HepG2 (cell line): ENCODE data around the gene ELMOD1. TPM values are rescaled to one million over a fixed set of nuclear protein-coding genes. Genes with fewer than 3 reads are reported as not detected.

Source experiments
- BCL3 ChIP-seq: sonication (generic); formaldehyde crosslinking; IDR thresholded peaks from 2 replicates; pipeline ENCODE4 v1.5.1; 2020; ENCODE audit warnings: mild to moderate bottlenecking, missing genetic modification reagents, moderate library complexity
- CBFB ChIP-seq: sonication (generic); formaldehyde crosslinking; IDR thresholded peaks from 2 replicates; pipeline ENCODE4 v1.4.0; 2020; ENCODE audit warnings: missing genetic modification reagents
- CBX2 ChIP-seq, 2 experiments: fragments of 200-600 bp in 1 of 2; sonication (generic); formaldehyde crosslinking in 1 of 2; IDR thresholded peaks; 2 replicates each; pipeline versions ENCODE4 v1.7.0 to v1.8.1; 2018 to 2022; ENCODE audit warnings: low read depth in 2 of 2, low read length in 1 of 2, mild to moderate bottlenecking in 1 of 2, missing genetic modification reagents in 1 of 2
- DMAP1 ChIP-seq: IDR thresholded peaks from 2 replicates; pipeline ENCODE4 v1.6.1; 2016
- FOXK2 ChIP-seq: fragments of 450-650 bp; IDR thresholded peaks from 2 replicates; pipeline ENCODE4 v1.6.1; 2016
- GATA4 ChIP-seq: sonication (generic); IDR thresholded peaks from 2 replicates; pipeline ENCODE4 v1.6.1; 2016; ENCODE audit warnings: antibody characterized with exemption, low read depth, borderline replicate concordance
- HOXA3 ChIP-seq: sonication (generic); formaldehyde crosslinking; IDR thresholded peaks from 2 replicates; pipeline ENCODE4 v1.5.0; 2020; ENCODE audit warnings: missing genetic modification reagents
- HOXA9 ChIP-seq: sonication (generic); formaldehyde crosslinking; IDR thresholded peaks from 2 replicates; pipeline ENCODE4 v1.8.1; 2022; ENCODE audit warnings: missing genetic modification reagents, mild to moderate bottlenecking, moderate library complexity, borderline replicate concordance
- ISL2 ChIP-seq: sonication (generic); formaldehyde crosslinking; IDR thresholded peaks from 2 replicates; pipeline ENCODE4 v1.5.0; 2020; ENCODE audit warnings: missing genetic modification reagents
- MAZ ChIP-seq, 2 experiments: sonication (generic) in 1 of 2; formaldehyde crosslinking in 1 of 2; IDR thresholded peaks; 2 replicates each; pipeline versions ENCODE4 v1.5.0 to v1.6.1; 2012 to 2020; ENCODE audit warnings: low read depth in 2 of 2, mild to moderate bottlenecking in 2 of 2, borderline replicate concordance in 1 of 2, improper control_type of control experiment in 1 of 2, low read length in 1 of 2, missing genetic modification reagents in 1 of 2, moderate library complexity in 1 of 2
- MEF2D ChIP-seq: sonication (generic); formaldehyde crosslinking; IDR thresholded peaks from 2 replicates; pipeline ENCODE4 v1.5.1; 2020; ENCODE audit warnings: mild to moderate bottlenecking, missing genetic modification reagents
- NFKB2 ChIP-seq: sonication (generic); formaldehyde crosslinking; IDR thresholded peaks from 2 replicates; pipeline ENCODE4 v1.4.0; 2020; ENCODE audit warnings: missing genetic modification reagents, borderline replicate concordance
- POGZ ChIP-seq: sonication (generic); formaldehyde crosslinking; IDR thresholded peaks from 2 replicates; pipeline ENCODE4 v1.4.0; 2020; ENCODE audit warnings: mild to moderate bottlenecking, missing genetic modification reagents
- SIN3A ChIP-seq: IDR thresholded peaks from 2 replicates; pipeline ENCODE4 v1.6.1; 2011; ENCODE audit warnings: low read depth, mild to moderate bottlenecking, control low read depth, low read length, borderline replicate concordance
- SRF ChIP-seq: IDR thresholded peaks from 2 replicates; pipeline ENCODE4 v1.6.1; 2011; ENCODE audit warnings: mild to moderate bottlenecking, low read depth, low read length, moderate library complexity
- SSRP1 ChIP-seq: IDR thresholded peaks from 2 replicates; pipeline ENCODE4 v1.6.1; 2016; ENCODE audit warnings: control low read depth
- TBX2 ChIP-seq: sonication (generic); formaldehyde crosslinking; IDR thresholded peaks from 2 replicates; pipeline ENCODE4 v1.5.0; 2020; ENCODE audit warnings: missing genetic modification reagents, mild to moderate bottlenecking, borderline replicate concordance
- YY1 ChIP-seq: IDR thresholded peaks from 2 replicates; pipeline ENCODE4 v1.6.1; 2011; ENCODE audit warnings: low read length, low read depth, moderate library complexity, mild to moderate bottlenecking; ENCODE audit not compliant: insufficient read depth, insufficient replicate concordance
- ZBTB7B ChIP-seq: sonication (generic); formaldehyde crosslinking; IDR thresholded peaks from 2 replicates; pipeline ENCODE4 v1.4.0; 2020; ENCODE audit warnings: missing genetic modification reagents
- ZFP1 ChIP-seq: IDR thresholded peaks from 2 replicates; pipeline ENCODE4 v1.6.1; 2016
- ZFX ChIP-seq: sonication (generic); formaldehyde crosslinking; IDR thresholded peaks from 2 replicates; pipeline ENCODE4 v1.4.0; 2020; ENCODE audit warnings: mild to moderate bottlenecking, low read depth, missing genetic modification reagents, moderate library complexity
- ZKSCAN1 ChIP-seq: fragments of 150-350 bp; IDR thresholded peaks from 2 replicates; pipeline ENCODE4 v1.6.1; 2014; ENCODE audit warnings: low read length
- ZNF280B ChIP-seq: sonication (generic); formaldehyde crosslinking; IDR thresholded peaks from 2 replicates; pipeline ENCODE4 v1.5.0; 2020; ENCODE audit warnings: missing genetic modification reagents, mild to moderate bottlenecking, borderline replicate concordance
- ZNF350 ChIP-seq: sonication (generic); formaldehyde crosslinking; IDR thresholded peaks from 2 replicates; pipeline ENCODE4 v1.4.0; 2020; ENCODE audit warnings: mild to moderate bottlenecking, low read depth, missing genetic modification reagents, borderline replicate concordance
- ZNF383 ChIP-seq: sonication (generic); formaldehyde crosslinking; IDR thresholded peaks from 2 replicates; pipeline ENCODE4 v1.4.0; 2020; ENCODE audit warnings: missing genetic modification reagents, mild to moderate bottlenecking, borderline replicate concordance
- ZNF430 ChIP-seq: sonication (generic); formaldehyde crosslinking; IDR thresholded peaks from 2 replicates; pipeline ENCODE4 v1.9.0; 2021; ENCODE audit warnings: mild to moderate bottlenecking, missing genetic modification reagents
- ZNF564 ChIP-seq: sonication (generic); formaldehyde crosslinking; IDR thresholded peaks from 2 replicates; pipeline ENCODE4 v1.8.1; 2023; ENCODE audit warnings: mild to moderate bottlenecking, missing genetic modification reagents
- ZNF781 ChIP-seq: sonication (generic); formaldehyde crosslinking; IDR thresholded peaks from 2 replicates; pipeline ENCODE4 v1.5.1; 2020; ENCODE audit warnings: borderline replicate concordance, mild to moderate bottlenecking, missing genetic modification reagents; ENCODE audit errors: not compliant biosample characterization
- polyA plus RNA-seq, 8 experiments: library from polyadenylated mRNA; depleted of rRNA in 3 of 8; stranded (reverse) in 7 of 8; unstranded in 1 of 8; fragments of >200 nt; fragmentation: Illumina TruSeq in 4 of 8; extraction: Trizol in 4 of 8; gene quantifications; 2 replicates each; pipeline versions ENCODE4 v1.2.1 to v1.2.3, GENCODE V29; 2011 to 2016; ENCODE audit warnings: low read depth in 4 of 8, missing spikeins in 1 of 8, mixed read lengths in 1 of 8; ENCODE audit not compliant: insufficient read depth in 1 of 8
- total RNA-seq, 5 experiments: library from RNA; depleted of rRNA; stranded (reverse); fragments of >200 nt; fragmentation: Illumina TruSeq; extraction: Trizol; gene quantifications; 2 replicates each; pipeline ENCODE4 v1.2.3, GENCODE V29; 2016; ENCODE audit warnings: low read depth in 1 of 5

Gene ELMOD1
- total and polyA plus RNA-seq, 2 of the 13 experiments (the other 11 are each of a cell fraction or from before 2014, with no cell fraction given): not detected

- TF ChIP-seq ZNF564 (CRISPR knock-in tag): no peak
- TF ChIP-seq BCL3 (CRISPR knock-in tag): peak; percentile 77; the same call in 1 of the 2 replicates
- TF ChIP-seq MEF2D (CRISPR knock-in tag): peak; percentile 61; the same call in 1 of the 2 replicates
- TF ChIP-seq FOXK2: 0 out of 2 replicates have a peak, but pooled peaks have one; percentile 34
- no peak for TF ChIP-seq CBX2 (IDR thresholded peaks at IDR 0.05; ENCODE audit: low read depth, low read length)
- no peak for TF ChIP-seq CBX2 (CRISPR knock-in tag; IDR thresholded peaks at IDR 0.05; ENCODE audit: low read depth)
- TF ChIP-seq ZBTB7B (CRISPR knock-in tag): 0 out of 2 replicates have a peak, but pooled peaks have one; percentile 19
- no peak for TF ChIP-seq ZFP1 (CRISPR knock-in tag)
- peak; percentile 61; the same call in 1 of the 2 replicates for TF ChIP-seq TBX2 (CRISPR knock-in tag)
- peak; percentile 85 for TF ChIP-seq ZNF781 (CRISPR knock-in tag)
- TF ChIP-seq ZNF430 (CRISPR knock-in tag): peak; percentile 28; the same call in 1 of the 2 replicates
- no peak for TF ChIP-seq ZKSCAN1
- TF ChIP-seq SRF: 0 out of 2 replicates have a peak, but pooled peaks have one; percentile 16
- peak; percentile 77; the same call in 1 of the 2 replicates for TF ChIP-seq DMAP1 (CRISPR knock-in tag)
- TF ChIP-seq ZNF350 (CRISPR knock-in tag): peak; percentile 82; the same call in 1 of the 2 replicates
- no peak for TF ChIP-seq ISL2 (CRISPR knock-in tag)
- 0 out of 2 replicates have a peak, but pooled peaks have one; percentile 25 for TF ChIP-seq CBFB
- TF ChIP-seq SSRP1 (CRISPR knock-in tag): no peak
- 0 out of 2 replicates have a peak, but pooled peaks have one; percentile 52 for TF ChIP-seq ZNF383 (CRISPR knock-in tag)
- TF ChIP-seq MAZ (IDR thresholded peaks at IDR 0.05; ENCODE audit: borderline replicate concordance, low read depth, low read length): no peak
- 0 out of 2 replicates have a peak, but pooled peaks have one; percentile 37 for TF ChIP-seq MAZ (CRISPR knock-in tag; IDR thresholded peaks at IDR 0.05; ENCODE audit: low read depth)
- 0 out of 2 replicates have a peak, but pooled peaks have one; percentile 55 for TF ChIP-seq SIN3A
- TF ChIP-seq HOXA9 (CRISPR knock-in tag): no peak
- TF ChIP-seq POGZ: peak; percentile 75
- peak; percentile 75; the same call in 1 of the 2 replicates for TF ChIP-seq ZNF280B (CRISPR knock-in tag)
- TF ChIP-seq ZFX: peak; percentile 69
- TF ChIP-seq YY1: peak; percentile 99
- TF ChIP-seq GATA4: no peak
- peak; percentile 55; the same call in 1 of the 2 replicates for TF ChIP-seq HOXA3 (CRISPR knock-in tag)
- peak; percentile 57; the same call in 1 of the 2 replicates for TF ChIP-seq NFKB2
Measured at GRCh38 chr11:107565219-107565937, 25.6 kb upstream of the ELMOD1 start, which contains the start of gene ALKBH8 (continued).
